ENCODE results near the gene APLNR. TPM values are rescaled to one million over a fixed set of nuclear protein-coding genes. Genes with fewer than 3 reads are reported as not detected.

APLNR gene
- total RNA-seq, 2 experiments from 2014 or later = not detected

DNA sequence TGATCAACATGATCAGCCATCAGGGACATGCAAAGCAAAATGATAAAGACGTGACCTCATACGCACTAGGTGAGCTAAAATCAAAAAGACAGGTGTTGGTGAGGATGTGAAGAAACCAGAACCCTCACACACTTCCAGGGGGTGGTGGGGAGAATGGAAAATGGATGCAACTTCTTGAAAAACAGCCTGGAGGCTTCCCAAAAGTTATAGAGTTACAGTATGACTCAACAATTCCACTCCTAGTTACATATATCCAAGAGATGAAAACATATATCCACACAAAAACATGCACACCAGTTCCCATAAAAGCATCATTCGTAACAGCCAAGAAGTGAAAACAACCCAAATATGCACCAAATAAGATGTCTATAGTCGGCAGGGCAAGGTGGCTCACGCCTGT is 42.1 kb upstream of the APLNR start:
- no peak overlapping the region for H3K27ac ChIP-seq (ENCODE audit: low read depth, low read length, poor library complexity, severe bottlenecking)
- BruUV-seq (replicated peaks) = no TSS peak

DNA sequence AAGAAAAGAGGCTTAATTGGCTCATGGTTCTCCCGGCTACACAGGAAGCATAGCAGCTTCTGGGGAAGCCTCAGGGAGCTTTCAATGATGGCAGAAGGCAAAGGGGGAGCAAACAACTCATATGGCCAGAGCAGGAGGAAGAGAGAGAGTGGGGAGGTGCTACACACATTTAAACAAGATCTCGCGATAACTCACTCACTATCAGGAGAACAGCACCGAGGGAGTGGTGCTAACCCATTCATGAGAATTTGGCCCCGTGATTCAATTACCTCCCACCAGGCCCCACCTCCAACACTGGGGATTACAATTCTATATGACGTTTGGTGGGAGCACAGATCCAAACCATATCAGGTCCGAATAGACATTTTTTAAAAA is 41.7 kb upstream of the APLNR start:
- Histone ChIP-seq H4K20me1 (ENCODE audit: insufficient read depth, low read length) (no peaks in the 10 kb centered on the region), H2AFZ (ENCODE audit: low read length) (no peak overlapping the region), H3K9me2 (ENCODE audit: insufficient read depth, low read length) (no peaks in the 10 kb centered on the region), H3K9me3 (ENCODE audit: low read length) (no peaks in the 10 kb centered on the region), H3K4me2 (ENCODE audit: low read length) (no peak overlapping the region), H3K27ac (ENCODE audit: low read depth, low read length, poor library complexity, severe bottlenecking) (no peak overlapping the region), H3K4me1 (ENCODE audit: insufficient read depth, low read length, poor library complexity, severe bottlenecking) (no peaks in the 10 kb centered on the region), H3K4me3 (ENCODE audit: low read depth, low read length, poor library complexity, severe bottlenecking) (no peak overlapping the region), H3K36me3 (ENCODE audit: insufficient read depth, low read length) (no peaks in the 10 kb centered on the region), H3K79me2 (ENCODE audit: insufficient read depth, low read depth, low read length) (no peaks in the 10 kb centered on the region)
- intact Hi-C loops (cut with micrococcal nuclease; ENCODE audit: unreplicated experiment) = no loop called here
- DNase-seq (ENCODE audit: low spot score) = no peak
- CTCF ChIA-PET (ENCODE audit: unreplicated experiment) = interaction anchor here (0.6 kb wide), 1 partner anchor 15 kb away, joined by 4 read pairs; no protein-coding TSS in a partner anchor
- POLR2A ChIA-PET = no interaction called here
- no peak for TF ChIP-seq EZH2phosphoT487 (IDR thresholded peaks at IDR 0.05; ENCODE audit: borderline replicate concordance, low read depth, low read length)
- TF ChIP-seq, protein P1, sequence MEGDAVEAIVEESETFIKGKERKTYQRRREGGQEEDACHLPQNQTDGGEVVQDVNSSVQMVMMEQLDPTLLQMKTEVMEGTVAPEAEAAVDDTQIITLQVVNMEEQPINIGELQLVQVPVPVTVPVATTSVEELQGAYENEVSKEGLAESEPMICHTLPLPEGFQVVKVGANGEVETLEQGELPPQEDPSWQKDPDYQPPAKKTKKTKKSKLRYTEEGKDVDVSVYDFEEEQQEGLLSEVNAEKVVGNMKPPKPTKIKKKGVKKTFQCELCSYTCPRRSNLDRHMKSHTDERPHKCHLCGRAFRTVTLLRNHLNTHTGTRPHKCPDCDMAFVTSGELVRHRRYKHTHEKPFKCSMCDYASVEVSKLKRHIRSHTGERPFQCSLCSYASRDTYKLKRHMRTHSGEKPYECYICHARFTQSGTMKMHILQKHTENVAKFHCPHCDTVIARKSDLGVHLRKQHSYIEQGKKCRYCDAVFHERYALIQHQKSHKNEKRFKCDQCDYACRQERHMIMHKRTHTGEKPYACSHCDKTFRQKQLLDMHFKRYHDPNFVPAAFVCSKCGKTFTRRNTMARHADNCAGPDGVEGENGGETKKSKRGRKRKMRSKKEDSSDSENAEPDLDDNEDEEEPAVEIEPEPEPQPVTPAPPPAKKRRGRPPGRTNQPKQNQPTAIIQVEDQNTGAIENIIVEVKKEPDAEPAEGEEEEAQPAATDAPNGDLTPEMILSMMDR (conservative IDR thresholded peaks at IDR 0.05; ENCODE audit: low read length) = no peak
- no TSS peak for BruUV-seq (replicated peaks)

More for the DNA sequence above, 42.1 kb upstream of the APLNR start:
- no peak for DNase-seq (ENCODE audit: low spot score)
- TF ChIP-seq, protein P1 (conservative IDR thresholded peaks at IDR 0.05; ENCODE audit: low read length) = no peak
- TF ChIP-seq EZH2phosphoT487 (IDR thresholded peaks at IDR 0.05; ENCODE audit: borderline replicate concordance, low read depth, low read length) = no peak
- Histone ChIP-seq H3K36me3 (ENCODE audit: insufficient read depth, low read length) (no peaks in the 10 kb centered on the region), H3K9me2 (ENCODE audit: insufficient read depth, low read length) (no peaks in the 10 kb centered on the region), H3K4me3 (ENCODE audit: low read depth, low read length, poor library complexity, severe bottlenecking) (no peak overlapping the region), H3K4me1 (ENCODE audit: insufficient read depth, low read length, poor library complexity, severe bottlenecking) (no peaks in the 10 kb centered on the region), H3K4me2 (ENCODE audit: low read length) (no peak overlapping the region), H2AFZ (ENCODE audit: low read length) (no peak overlapping the region), H3K79me2 (ENCODE audit: insufficient read depth, low read depth, low read length) (no peaks in the 10 kb centered on the region), H4K20me1 (ENCODE audit: insufficient read depth, low read length) (no peaks in the 10 kb centered on the region), H3K9me3 (ENCODE audit: low read length) (no peaks in the 10 kb centered on the region)
- CTCF ChIA-PET (ENCODE audit: unreplicated experiment) = interaction anchor here (0.6 kb wide), 1 partner anchor 14 kb away, joined by 4 read pairs; no protein-coding TSS in a partner anchor
- intact Hi-C loops (cut with micrococcal nuclease; ENCODE audit: unreplicated experiment) = no loop called here
- POLR2A ChIA-PET = no interaction called here

DNA sequence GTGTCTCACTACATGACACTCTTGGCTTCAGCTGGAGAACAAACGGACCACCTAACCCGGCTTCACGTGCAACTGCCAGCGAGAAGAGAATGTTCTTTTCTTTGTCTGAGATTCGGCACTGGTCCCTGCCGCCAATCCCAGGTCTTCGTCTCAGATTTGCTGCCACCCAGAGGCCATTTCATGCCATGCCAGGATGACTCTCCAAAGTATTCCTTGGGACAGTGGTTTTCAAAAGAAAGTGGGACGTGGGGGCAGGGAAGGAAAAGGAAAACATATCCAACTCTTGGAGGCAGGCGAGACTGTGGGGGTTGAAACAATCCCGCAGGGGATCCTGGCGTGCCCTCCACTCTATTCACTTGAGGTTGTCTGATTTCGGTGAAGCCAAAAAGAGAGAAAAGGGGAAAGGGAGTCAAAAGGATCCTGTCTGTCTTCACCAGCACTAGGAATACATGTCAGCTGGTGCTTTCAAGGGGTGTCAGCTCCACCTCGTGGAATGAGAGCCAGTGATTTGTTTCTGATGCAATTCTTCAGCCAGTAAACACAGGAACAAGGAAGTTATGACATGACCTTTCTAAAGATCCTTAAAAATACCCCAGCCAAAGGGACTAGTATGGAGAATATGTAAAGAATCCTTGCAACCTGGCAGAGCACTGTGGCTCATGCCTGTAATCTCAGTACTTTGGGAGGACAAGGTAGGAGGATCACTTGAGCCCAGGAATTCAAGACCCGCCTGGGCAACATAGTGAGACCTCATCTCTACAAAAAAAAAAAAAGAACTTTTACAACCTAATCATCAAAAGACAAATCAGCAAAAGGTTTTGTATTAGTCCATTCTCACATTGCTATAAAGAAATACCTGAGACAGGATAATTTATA is 41.0 kb upstream of the APLNR start:
- Histone ChIP-seq H3K27ac (ENCODE audit: low read depth, low read length, poor library complexity, severe bottlenecking) (no peak overlapping the region), H2AFZ (ENCODE audit: low read length) (no peak overlapping the region), H4K20me1 (ENCODE audit: insufficient read depth, low read length) (no peaks in the 10 kb centered on the region), H3K9me2 (ENCODE audit: insufficient read depth, low read length) (no peaks in the 10 kb centered on the region), H3K4me2 (ENCODE audit: low read length) (no peak overlapping the region), H3K9me3 (ENCODE audit: low read length) (no peaks in the 10 kb centered on the region), H3K4me1 (ENCODE audit: insufficient read depth, low read length, poor library complexity, severe bottlenecking) (no peaks in the 10 kb centered on the region), H3K79me2 (ENCODE audit: insufficient read depth, low read depth, low read length) (no peaks in the 10 kb centered on the region), H3K36me3 (ENCODE audit: insufficient read depth, low read length) (no peaks in the 10 kb centered on the region), H3K4me3 (ENCODE audit: low read depth, low read length, poor library complexity, severe bottlenecking) (no peak overlapping the region)
- POLR2A ChIA-PET = no interaction called here
- DNase-seq (ENCODE audit: low spot score) = peak; percentile 23
- BruUV-seq (replicated peaks) = no TSS peak
- intact Hi-C loops (cut with micrococcal nuclease; ENCODE audit: unreplicated experiment) = no loop called here
- CTCF ChIA-PET (ENCODE audit: unreplicated experiment) = no interaction called here
- no peak for TF ChIP-seq EZH2phosphoT487 (IDR thresholded peaks at IDR 0.05; ENCODE audit: borderline replicate concordance, low read depth, low read length)
- TF ChIP-seq, protein P1 (conservative IDR thresholded peaks at IDR 0.05; ENCODE audit: low read length) = peak; percentile 87
